NAMALWA (cell line): Measurements from ENCODE around the gene APOL2.
"Not testable (repeated sequence)": the region's sequence is repeated elsewhere in the genome, so short reads cannot be mapped to it uniquely, and the experiment has no call there.

Source experiments
- DNase-seq: peaks from one replicate; pipeline ENCODE4 v3.0.0-alpha.2; 2015; ENCODE audit warnings: low spot score

Gene APOL2

GRCh38 chr22:36221799-36222751 is 17.3 kb downstream of the APOL2 start:
- DNase-seq = peak; percentile 60

DNA sequence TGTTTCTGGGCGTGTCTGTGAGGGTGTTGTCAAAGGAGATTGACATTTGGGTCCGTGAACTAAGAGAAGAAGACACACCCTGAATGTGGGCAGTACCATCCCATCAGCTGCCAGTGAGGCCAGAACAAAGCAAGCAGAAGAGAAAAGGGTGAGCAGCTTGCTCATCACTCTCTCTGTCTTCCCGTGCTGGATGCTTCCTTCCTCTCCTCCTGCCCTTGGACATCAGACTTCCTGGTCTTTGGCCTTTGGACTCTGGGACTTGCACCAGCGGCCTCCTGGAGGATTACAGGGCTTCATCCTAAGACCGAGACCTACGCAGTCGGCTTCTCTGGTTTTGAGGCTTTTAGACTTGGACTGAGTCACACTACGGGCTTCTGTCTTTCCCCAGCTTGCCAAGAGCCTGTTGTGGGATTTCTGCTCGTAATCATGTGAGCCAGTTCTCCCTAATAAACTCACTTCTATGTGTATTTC is 18.8 kb downstream of the APOL2 start:
- peak; percentile 28 for DNase-seq

DNA sequence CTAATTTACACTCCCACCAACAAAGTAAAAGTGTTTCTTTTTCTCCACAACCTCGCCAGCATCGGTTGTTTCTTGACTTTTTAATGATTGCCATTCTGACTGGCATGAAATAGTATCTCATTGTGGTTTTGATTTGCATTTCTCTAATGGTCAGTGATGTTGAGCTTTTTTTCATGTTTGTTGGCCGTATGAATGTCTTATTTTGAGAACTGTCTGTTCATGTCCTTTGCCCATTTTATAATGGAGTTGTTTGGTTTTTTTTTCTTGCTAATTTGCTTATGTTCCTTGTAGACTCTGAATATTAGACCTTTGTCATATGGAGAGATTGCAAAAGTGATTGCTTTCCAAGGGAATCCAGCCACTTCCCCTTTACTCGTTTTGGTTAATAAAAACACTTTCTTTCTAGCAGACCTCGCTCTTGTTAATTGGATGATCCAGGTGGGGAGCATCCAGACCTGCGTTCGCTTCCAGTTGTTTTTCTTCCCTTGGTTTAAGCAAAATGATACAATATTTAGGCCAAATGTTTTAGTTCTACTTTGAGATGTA is 20.6 kb downstream of the APOL2 start:
- no peak for DNase-seq

- DNase-seq = no peak
Observed at GRCh38 chr22:36215981-36216380, 23.3 kb downstream of the APOL2 start.

DNA sequence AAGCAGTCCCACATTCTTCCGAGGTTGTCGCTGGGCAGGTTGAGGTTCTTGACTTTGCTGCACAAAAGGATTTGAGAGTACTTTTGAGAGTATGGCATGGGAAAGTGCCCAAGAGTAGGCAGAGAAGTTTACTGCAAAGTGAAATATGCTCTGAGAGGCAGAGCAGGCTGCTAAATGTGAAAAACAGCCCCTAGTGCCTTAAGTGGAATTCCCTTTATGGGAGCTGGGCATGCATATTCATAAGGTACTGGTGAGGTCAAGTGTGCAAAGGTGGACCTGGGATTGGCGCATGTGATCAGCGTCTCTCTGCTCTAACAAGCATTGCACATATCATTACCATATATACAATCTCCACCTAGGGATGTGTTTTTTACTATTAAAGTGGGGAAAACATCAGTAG is 25.7 kb downstream of the APOL2 start:
- DNase-seq = no peak

DNA sequence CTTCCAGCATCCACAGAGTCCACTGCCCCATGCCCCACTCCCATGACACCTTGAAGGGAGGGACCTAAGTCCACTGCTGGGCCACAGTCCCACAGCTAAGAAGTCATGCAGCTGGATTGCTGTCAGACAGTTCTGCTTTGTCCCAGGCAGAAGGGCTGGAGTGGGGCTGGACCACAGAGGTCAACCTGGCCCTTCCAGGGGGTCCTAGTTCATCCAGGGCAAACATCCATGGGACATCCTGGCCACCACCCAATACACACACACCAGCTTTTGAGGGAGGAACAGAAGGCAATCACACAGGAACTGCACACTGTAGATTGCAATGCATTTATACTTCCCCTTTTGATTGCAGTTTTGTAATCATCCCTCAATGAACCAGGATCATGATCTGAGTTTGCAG is 26.4 kb downstream of the APOL2 start:
- DNase-seq = no peak

DNA sequence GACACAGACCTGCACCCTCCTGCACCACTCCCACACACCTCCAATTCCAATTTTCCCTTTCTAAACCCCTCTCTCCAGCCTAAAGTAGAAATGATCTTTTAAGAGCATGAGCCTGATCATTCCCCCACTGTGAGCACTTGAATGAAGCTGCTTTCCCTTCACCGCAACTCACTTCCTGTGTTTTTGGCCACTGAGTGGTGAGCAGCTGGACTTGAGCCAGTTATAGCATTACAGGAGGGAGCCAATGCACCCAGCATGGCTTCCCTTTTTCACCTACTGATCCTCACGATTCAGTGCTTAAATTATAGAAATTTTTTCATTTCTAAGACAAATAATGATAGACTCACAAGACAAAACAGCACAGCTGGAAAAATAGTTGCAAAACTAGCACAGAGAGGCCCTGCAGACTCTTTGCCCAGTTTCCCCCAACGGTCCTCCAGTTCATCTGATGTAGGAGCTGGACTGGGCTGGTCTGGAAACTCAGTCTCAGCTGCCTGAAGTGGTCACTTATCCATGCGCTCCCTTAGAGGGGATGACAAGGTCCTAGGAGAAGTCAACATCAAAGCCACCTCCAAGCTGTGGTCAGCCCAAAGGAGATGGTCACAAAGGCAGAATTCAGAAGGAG is 28.0 kb downstream of the APOL2 start:
- no peak for DNase-seq

- no peak for DNase-seq
Observed at GRCh38 chr22:36210224-36210623, 29.1 kb downstream of the APOL2 start.

DNA sequence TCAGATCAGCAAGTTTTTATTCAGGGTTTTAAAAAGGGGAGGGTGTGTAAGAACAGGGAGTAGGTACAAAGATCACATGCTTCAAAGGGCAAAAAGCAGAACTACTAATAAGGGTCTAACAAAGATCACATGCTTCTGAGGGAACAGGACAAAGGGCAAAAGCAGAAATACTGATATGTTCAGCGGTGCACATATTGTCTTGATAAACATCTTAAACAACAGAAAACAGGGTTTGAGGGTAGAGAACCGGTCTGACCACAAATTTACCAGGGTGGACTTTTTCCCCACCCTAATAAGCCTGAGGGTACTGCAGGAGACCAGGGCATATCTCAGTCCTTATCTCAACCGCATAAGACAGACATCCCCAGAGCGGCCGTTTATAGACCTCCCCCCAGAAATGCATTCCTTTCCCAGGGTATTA is 29.8 kb downstream of the APOL2 start:
- DNase-seq = not testable (repeated sequence)

DNA sequence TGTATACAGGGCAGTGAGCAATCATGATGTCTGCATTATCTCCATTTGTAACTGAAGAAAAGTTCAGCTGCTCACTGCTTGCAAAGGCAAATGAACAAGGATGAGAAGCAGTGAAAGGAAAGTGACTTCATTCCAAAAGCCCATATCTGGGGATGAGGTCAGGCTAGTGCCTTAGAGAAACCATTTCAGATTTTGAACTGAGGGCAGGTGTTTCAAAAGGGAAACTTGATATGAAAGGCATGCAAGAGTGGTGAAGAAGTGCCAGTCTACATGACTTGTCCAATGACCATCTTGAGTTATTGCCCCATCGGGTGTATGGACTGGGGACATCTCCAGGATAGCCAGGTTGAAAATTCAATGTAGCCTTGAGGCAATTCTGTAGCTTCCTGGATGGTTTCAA is 30.4 kb downstream of the APOL2 start:
- no peak for DNase-seq

GRCh38 chr22:36208162-36208765 is 31.1 kb downstream of the APOL2 start:
- DNase-seq = no peak

DNA sequence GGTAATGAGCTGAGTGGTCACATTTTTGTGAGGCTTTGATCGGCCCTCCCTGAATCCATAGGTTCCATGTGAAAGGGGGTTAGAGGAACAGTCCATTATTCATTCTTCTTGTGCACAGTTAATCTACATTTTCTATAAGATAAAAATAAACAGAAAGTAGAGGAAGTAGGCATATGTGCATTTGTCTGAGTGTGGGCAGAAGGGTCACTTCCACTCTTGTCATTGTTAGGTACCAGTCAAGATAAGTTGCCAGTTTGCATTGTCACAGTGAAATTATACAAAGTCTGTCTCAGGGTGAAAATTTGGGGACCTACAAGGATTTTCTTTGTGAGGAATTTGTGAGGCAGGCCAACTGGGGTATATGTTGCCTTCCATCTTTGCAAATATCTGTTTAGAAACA is 33.1 kb downstream of the APOL2 start:
- no peak for DNase-seq

- not testable (repeated sequence) for DNase-seq
Observed at GRCh38 chr22:36205573-36205972, 33.8 kb downstream of the APOL2 start.

GRCh38 chr22:36204632-36205015 is 34.7 kb downstream of the APOL2 start:
- DNase-seq = no peak

DNA sequence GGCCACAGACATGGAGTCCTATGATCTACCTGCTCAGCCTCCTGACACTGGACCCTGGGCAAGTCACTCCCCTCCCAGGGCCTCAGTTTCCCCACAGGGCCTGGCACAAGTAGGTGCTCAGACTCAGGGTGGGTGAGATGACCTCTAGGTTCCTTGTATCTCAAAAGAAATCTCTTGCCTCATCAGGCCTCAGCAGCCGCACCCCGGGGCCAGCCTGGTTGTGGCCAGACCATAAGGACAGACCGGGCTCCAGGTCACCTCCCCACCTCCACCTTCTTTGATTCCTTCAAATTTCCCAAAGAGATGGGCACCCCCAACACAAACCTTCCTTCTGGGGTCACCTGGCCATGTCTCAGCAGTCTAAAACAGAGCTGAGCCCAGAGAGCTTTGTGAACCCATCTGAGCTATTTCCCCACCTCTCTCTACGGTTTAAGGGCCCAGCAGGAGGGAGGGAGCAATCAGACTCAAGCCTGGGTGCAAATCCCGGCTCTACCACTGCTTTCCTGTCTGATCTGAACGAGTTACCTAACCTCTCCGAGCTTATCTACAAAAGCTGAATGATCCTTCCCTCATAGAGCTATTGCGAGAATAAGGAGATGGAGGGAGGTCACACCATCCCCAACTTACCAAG is 35.2 kb downstream of the APOL2 start:
- DNase-seq = no peak

DNA sequence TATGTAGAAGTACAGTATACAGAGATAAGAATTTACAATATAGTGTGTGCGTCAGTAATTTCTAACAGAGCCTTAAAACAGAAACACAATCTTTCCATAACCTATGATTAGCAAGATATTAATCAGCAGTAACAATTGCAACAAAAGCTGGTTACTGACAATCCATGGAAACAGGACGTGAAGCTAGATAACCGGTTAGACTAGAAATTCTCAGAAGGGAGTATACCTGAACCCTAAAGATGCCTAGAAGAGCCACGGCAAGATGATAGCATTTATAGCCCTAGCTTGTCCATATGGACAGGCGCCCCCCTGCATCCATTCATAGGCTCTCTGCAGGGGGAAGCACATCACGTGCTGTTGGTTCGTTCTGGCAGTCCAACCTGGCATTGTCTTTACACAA is 35.9 kb downstream of the APOL2 start:
- not testable (repeated sequence) for DNase-seq

GRCh38 chr22:36202906-36203305 is 36.4 kb downstream of the APOL2 start:
- peak; percentile 21 for DNase-seq

- DNase-seq = no peak
Observed at GRCh38 chr22:36201630-36202319, 37.6 kb downstream of the APOL2 start, which contains the start of gene APOL4. Gene APOL4 (minus strand): TSS chr22:36201809. CDS start chr22:36201734, 75 bp downstream.

GRCh38 chr22:36201025-36201424 is 38.3 kb downstream of the APOL2 start:
- DNase-seq = not testable (repeated sequence)

DNA sequence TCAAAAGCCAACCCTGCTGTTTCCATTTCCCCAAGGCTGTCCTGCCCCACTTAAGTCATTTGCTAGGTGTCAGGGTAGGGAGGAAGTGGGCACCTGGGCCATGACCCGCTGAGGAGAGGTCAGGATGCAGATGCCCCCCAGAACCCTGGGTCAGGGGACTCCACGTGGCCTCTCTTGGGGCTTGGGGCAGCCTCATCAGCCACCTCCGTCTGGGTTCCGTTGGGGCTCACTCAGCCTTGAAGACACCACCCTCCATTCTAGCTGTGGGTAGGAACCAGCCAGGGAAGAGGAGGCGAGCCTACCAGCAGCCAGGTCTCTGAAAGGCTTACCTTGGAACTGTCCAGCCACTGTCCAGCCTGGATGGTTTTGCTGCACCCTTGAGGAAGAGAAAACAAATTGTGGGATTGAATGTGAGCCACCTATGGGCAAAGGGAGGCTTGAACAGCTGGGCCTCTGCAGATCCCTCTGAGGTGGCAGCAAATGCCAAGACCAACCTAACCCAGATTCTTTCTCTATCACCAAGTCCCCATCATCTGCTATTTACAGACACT is 40.3 kb downstream of the APOL2 start:
- DNase-seq = no peak

- no peak for DNase-seq
Observed at GRCh38 chr22:36198536-36198935, 40.8 kb downstream of the APOL2 start.
